RWPE1 (cell line): Measurements from ENCODE around the gene ACOT12.

ENCODE experiments used
- CTCF ChIA-PET: fragments of 350-600 bp; sonication (Branson Sonifier 250); formaldehyde crosslinking; extraction: SDS; loops from one replicate; lab custom pipeline; 2021; lab: Yijun Ruan, JAX
- POLR2A ChIA-PET: fragments of 400-600 bp; formaldehyde crosslinking; extraction: SDS; loops from one replicate; lab custom pipeline; 2020; ENCODE audit warnings: antibody characterized with exemption; ENCODE audit not compliant: low non-redundant PET; lab: Yijun Ruan, JAX
- DNase-seq: peaks from one replicate; pipeline ENCODE4 v3.0.0; 2012; ENCODE audit warnings: low spot score
- H3K27ac ChIP-seq: fragments of 450-650 bp; 2 replicates; pipeline ENCODE4 v1.5.1; 2017
- CTCF ChIP-seq: fragments of 450-650 bp; conservative IDR thresholded peaks from 2 replicates; pipeline ENCODE4 v1.5.1; 2017; ENCODE audit warnings: low read depth, mild to moderate bottlenecking

Gene ACOT12

GRCh38 chr5:81365541-81365940 is 28.4 kb downstream of the ACOT12 start:
- POLR2A ChIA-PET = no interaction called here
- no peak for TF ChIP-seq CTCF
- no peak for DNase-seq
- no peak overlapping the region for H3K27ac ChIP-seq
- CTCF ChIA-PET = interaction anchor here (0.6 to 1.1 kb wide), 3 partner anchors 22 to 869 kb away, joined by 3 to 4 read pairs (median 3); no protein-coding TSS in a partner anchor

- H3K27ac ChIP-seq = no peak overlapping the region
- no peak for DNase-seq
- CTCF ChIA-PET = interaction anchor here (1.0 kb wide), 1 partner anchor 744 kb away, joined by 3 read pairs; no protein-coding TSS in a partner anchor
- TF ChIP-seq CTCF = no peak
- POLR2A ChIA-PET = no interaction called here
These were observed 30.7 kb downstream of the ACOT12 start for GRCh38 chr5:81363093-81363871.

GRCh38 chr5:81361600-81361999 is 32.3 kb downstream of the ACOT12 start:
- POLR2A ChIA-PET = no interaction called here
- DNase-seq = no peak
- CTCF ChIA-PET = no interaction called here
- TF ChIP-seq CTCF = no peak
- H3K27ac ChIP-seq = no peak overlapping the region

GRCh38 chr5:81360640-81361039 is 33.3 kb downstream of the ACOT12 start:
- DNase-seq = no peak
- ChIA-PET CTCF (no interaction called here), POLR2A (interaction anchor here (0.5 kb wide), 1 partner anchor 21 kb away, joined by 4 read pairs; no protein-coding TSS in a partner anchor)
- H3K27ac ChIP-seq = no peak overlapping the region
- TF ChIP-seq CTCF = no peak

- no peak overlapping the region for H3K27ac ChIP-seq
- CTCF ChIA-PET = no interaction called here
- no peak for TF ChIP-seq CTCF
- no peak for DNase-seq
- POLR2A ChIA-PET = interaction anchor here (0.5 kb wide), 1 partner anchor 22 kb away, joined by 4 read pairs; no protein-coding TSS in a partner anchor
These were observed 34.1 kb downstream of the ACOT12 start for GRCh38 chr5:81359881-81360280.

- ChIA-PET CTCF (no interaction called here), POLR2A (no interaction called here)
- DNase-seq = no peak
- no peak for TF ChIP-seq CTCF
- no peak overlapping the region for H3K27ac ChIP-seq
These were observed 34.8 kb downstream of the ACOT12 start for GRCh38 chr5:81359108-81359507.
